ENCODE data around the gene WDR1.

Gene WDR1

DNA sequence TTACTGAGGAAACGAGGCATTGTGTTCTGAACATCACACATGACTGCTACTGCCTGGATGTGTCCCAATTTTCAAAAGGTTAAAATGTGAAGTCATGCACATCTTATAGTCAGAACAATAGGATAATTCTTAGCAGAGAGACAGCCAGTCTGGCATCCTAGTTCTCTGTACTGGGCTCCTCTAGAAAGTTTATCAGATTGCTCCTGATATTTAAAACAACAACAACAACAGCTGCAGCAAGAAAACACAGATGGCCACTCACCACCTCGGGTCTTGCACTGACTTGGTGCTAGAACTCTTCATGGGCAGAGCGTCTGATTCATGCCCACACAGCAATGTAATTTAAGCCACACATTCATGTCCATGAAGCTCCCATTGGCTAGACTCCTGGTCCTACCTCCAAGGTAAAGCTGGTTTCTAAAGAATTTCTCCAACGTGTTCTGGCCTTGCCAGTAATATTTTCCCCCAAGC is 62.0 kb downstream of the WDR1 start:
- H3K9ac ChIP-seq (ENCODE audit: low read depth, low read length): no peak overlapping the region

DNA sequence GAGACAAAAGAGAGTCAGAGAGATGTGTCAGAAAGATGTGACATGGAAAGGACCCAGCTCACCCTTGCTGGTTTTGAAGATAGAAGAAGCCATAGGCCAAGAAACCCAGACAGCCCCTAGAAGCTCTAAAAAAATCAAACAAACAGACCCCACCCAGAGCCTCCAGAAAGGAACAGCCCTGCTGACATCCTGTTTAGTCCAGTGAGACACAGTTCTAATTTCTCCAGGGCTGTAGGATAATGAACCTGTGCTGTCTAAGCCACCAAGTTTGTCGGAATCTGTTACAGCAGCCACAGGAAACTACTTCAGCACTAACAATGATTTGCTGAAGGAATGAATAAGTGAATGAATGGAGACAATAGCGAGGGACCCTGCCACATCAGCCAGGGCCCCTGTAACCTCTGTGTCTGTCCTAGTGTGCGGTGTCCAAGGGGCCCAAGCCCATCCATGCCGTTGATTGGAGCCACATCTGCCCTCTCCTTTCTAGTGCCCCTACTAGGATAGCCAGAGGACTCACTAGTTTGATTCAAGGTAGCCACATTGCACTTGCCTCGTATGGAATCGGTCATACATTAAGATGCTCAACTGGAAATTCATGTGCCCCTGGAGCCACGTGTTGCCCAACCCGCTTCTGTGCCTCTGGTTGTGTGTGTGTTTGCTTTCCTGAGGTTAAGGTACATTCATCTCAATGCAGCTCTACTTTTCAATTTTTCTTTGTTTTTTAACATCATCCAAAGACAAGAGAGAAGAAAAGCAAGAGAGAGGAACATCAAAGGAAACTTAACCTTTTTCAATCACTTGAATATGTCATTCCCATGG is 62.8 kb downstream of the WDR1 start:
- Histone ChIP-seq H3K4me3 (ENCODE audit: low read length) (no peak overlapping the region), H3K27ac (ENCODE audit: low read depth, low read length) (no peak overlapping the region), H3K36me3 (ENCODE audit: insufficient read depth, low read length) (no peaks in the 10 kb centered on the region), H3K4me1 (ENCODE audit: insufficient read depth, low read length) (peaks cover 14% of the 10 kb centered on the region), H3K27me3 (ENCODE audit: insufficient read depth, low read length) (no peaks in the 10 kb centered on the region), H3K9ac (ENCODE audit: low read depth, low read length) (no peak overlapping the region), H3K9me3 (ENCODE audit: insufficient read depth, low read depth, low read length) (no peaks in the 10 kb centered on the region)
- 91% methylated on average over 7 of the region's 8 CpGs for WGBS

More for the DNA sequence above, 62.0 kb downstream of the WDR1 start:
- H3K4me1 ChIP-seq (ENCODE audit: insufficient read depth, low read length): peaks cover 14% of the 10 kb centered on the region
- H3K36me3 ChIP-seq (ENCODE audit: insufficient read depth, low read length): no peaks in the 10 kb centered on the region
- H3K27ac ChIP-seq (ENCODE audit: low read depth, low read length): no peak overlapping the region
- no peaks in the 10 kb centered on the region for H3K9me3 ChIP-seq (ENCODE audit: insufficient read depth, low read depth, low read length)
- no peaks in the 10 kb centered on the region for H3K27me3 ChIP-seq (ENCODE audit: insufficient read depth, low read length)
- no peak overlapping the region for H3K4me3 ChIP-seq (ENCODE audit: low read length)
- 90% methylated on average over 4 of the region's 4 CpGs for WGBS

DNA sequence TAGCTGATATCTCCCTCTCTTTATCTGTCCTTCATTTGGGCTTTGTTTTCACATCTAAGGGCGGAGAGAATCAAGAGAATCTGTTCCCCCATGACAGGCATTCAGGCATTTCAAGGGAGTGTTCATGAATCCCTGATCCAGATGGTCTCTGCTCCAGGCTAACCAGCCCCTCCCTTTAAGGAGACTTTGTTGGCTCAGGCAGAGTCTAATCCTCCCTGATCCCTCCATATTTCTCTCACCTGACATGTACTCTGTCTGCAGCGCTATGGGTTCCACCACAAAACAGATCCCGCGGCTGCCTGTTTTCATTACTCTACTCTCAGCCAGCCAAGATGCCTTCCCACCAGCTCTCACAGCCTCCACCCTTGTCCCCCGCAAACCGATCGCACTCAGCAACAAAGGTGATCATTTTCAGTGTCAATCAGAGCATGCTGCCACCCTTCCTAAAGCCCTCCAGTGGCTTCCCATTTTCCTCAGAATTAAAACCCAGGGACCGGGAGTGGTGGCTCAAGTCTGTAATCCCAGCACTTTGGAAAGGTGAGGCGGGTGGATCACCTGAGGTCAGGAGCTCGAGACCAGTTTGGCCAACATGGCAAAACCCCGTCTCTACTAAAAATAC is 65.0 kb downstream of the WDR1 start:
- H3K36me3 ChIP-seq (ENCODE audit: insufficient read depth, low read length): no peaks in the 10 kb centered on the region
- peaks cover 14% of the 10 kb centered on the region for H3K4me1 ChIP-seq (ENCODE audit: insufficient read depth, low read length)
- H3K9ac ChIP-seq (ENCODE audit: low read depth, low read length): no peak overlapping the region
- H3K27ac ChIP-seq (ENCODE audit: low read depth, low read length): no peak overlapping the region
- no peaks in the 10 kb centered on the region for H3K27me3 ChIP-seq (ENCODE audit: insufficient read depth, low read length)
- H3K9me3 ChIP-seq (ENCODE audit: insufficient read depth, low read depth, low read length): no peaks in the 10 kb centered on the region
- 86% methylated on average over 11 of the region's 11 CpGs for WGBS
- H3K4me3 ChIP-seq (ENCODE audit: low read length): no peak overlapping the region

DNA sequence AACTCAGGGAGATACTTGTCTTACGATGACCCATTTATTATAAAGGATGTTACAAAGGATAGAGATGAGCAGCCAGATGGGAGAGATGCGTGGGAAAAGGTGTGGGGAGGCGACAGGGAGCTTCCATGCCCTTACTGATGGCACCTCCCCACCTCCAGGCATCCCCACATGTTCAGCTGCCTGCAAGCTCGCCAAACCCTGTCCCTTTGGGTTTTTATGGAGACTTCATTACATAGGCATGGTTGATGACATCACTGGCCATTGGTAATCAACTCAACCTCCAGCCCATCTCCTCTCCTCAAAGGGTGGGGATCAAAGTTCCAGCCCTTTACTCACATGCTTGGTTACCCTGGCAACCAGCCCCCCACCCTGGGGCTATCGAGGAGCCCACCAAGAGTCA is 65.9 kb downstream of the WDR1 start:
- Histone ChIP-seq H3K9ac (ENCODE audit: low read depth, low read length) (no peak overlapping the region), H3K27me3 (ENCODE audit: insufficient read depth, low read length) (no peaks in the 10 kb centered on the region), H3K4me1 (ENCODE audit: insufficient read depth, low read length) (peaks cover 14% of the 10 kb centered on the region), H3K4me3 (ENCODE audit: low read length) (no peak overlapping the region), H3K27ac (ENCODE audit: low read depth, low read length) (no peak overlapping the region), H3K36me3 (ENCODE audit: insufficient read depth, low read length) (no peaks in the 10 kb centered on the region), H3K9me3 (ENCODE audit: insufficient read depth, low read depth, low read length) (no peaks in the 10 kb centered on the region)
- WGBS: 90% methylated on average over 5 of the region's 5 CpGs

DNA sequence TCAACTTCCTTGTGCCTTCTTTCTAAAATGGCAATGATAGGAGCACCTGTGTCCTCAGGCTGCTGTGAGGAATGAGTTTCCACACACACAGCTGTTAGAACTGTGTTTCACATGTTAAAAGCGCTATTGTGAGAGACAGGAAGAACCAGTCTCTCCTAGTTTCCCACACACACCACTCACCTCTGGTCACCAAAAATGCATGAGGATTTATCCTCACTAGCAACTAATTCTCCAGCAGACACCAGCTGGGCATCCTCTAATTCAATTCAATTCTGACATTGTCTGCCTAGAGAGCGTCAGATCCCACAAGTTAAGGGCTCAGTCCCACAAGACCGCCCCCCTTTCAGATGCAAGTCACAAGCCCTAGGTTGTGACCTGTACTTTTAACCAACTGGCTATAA is 66.3 kb downstream of the WDR1 start:
- Histone ChIP-seq H3K9ac (ENCODE audit: low read depth, low read length) (no peak overlapping the region), H3K9me3 (ENCODE audit: insufficient read depth, low read depth, low read length) (no peaks in the 10 kb centered on the region), H3K4me3 (ENCODE audit: low read length) (no peak overlapping the region), H3K36me3 (ENCODE audit: insufficient read depth, low read length) (no peaks in the 10 kb centered on the region), H3K4me1 (ENCODE audit: insufficient read depth, low read length) (peaks cover 14% of the 10 kb centered on the region), H3K27me3 (ENCODE audit: insufficient read depth, low read length) (no peaks in the 10 kb centered on the region), H3K27ac (ENCODE audit: low read depth, low read length) (no peak overlapping the region)
- 72% methylated on average over 3 of the region's 3 CpGs for WGBS

DNA sequence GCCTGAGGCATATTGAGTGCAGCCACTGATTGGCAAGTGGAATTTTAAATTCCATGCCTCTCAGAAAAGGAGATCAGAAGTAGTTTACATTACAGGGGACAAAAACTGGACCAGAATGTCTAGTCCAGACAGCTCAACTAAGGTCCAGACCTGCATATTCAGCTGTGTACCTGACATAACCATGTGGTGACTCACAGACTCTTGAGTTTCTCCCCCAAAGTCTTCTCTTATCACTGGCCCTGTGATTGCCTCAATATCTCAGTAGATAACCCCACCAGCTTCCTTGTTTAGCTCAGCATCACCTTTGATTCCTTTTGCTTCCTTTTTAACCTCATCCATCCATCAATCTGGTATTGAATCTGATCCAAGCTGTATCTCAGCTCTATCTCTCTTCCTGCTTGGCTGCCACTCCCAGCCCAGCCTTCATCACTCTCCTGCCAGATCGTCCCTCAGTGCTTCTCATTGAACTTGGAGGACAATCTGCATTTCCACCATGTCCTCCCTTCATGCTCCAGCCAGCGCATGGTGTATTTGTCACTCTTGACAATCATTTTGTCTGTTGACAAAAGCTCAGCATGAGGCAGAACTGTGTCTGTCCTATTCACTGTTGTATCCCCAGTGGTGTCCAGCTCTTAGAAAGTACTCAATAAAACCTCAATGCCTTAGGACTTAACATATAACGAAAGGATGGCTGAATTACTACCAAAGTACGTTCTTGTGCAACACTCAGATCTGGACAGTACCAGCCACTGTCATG is 67.5 kb downstream of the WDR1 start:
- H3K4me1 ChIP-seq (ENCODE audit: insufficient read depth, low read length): peaks cover 14% of the 10 kb centered on the region
- H3K9ac ChIP-seq (ENCODE audit: low read depth, low read length): no peak overlapping the region
- no peak overlapping the region for H3K27ac ChIP-seq (ENCODE audit: low read depth, low read length)
- 88% methylated on average over 4 of the region's 4 CpGs for WGBS
- no peaks in the 10 kb centered on the region for H3K9me3 ChIP-seq (ENCODE audit: insufficient read depth, low read depth, low read length)
- H3K4me3 ChIP-seq (ENCODE audit: low read length): no peak overlapping the region
- no peaks in the 10 kb centered on the region for H3K36me3 ChIP-seq (ENCODE audit: insufficient read depth, low read length)
- H3K27me3 ChIP-seq (ENCODE audit: insufficient read depth, low read length): no peaks in the 10 kb centered on the region

DNA sequence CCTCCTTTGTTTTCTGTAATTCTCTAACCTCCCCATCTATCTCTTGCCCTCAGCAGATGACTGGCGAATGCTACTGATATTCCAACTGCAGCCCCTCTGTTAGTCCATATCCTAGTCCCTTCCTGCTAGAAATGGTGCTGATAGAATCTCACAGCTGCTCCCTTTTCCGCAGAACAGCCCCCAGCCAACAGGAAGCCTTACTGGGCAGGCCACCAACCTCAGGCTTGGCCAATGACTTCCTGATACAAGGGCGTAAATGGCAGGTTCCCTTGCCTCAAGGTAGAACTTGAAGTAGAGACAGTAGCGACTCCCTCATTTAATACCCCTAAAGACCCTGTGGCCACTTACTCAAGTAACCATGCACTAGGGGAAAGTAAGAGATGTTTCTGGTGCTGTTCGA is 68.6 kb downstream of the WDR1 start:
- peaks cover 14% of the 10 kb centered on the region for H3K4me1 ChIP-seq (ENCODE audit: insufficient read depth, low read length)
- H3K36me3 ChIP-seq (ENCODE audit: insufficient read depth, low read length): no peaks in the 10 kb centered on the region
- H3K9ac ChIP-seq (ENCODE audit: low read depth, low read length): no peak overlapping the region
- no peak overlapping the region for H3K4me3 ChIP-seq (ENCODE audit: low read length)
- 97% methylated on average over 5 of the region's 5 CpGs for WGBS
- H3K27me3 ChIP-seq (ENCODE audit: insufficient read depth, low read length): no peaks in the 10 kb centered on the region
- no peak overlapping the region for H3K27ac ChIP-seq (ENCODE audit: low read depth, low read length)
- no peaks in the 10 kb centered on the region for H3K9me3 ChIP-seq (ENCODE audit: insufficient read depth, low read depth, low read length)

DNA sequence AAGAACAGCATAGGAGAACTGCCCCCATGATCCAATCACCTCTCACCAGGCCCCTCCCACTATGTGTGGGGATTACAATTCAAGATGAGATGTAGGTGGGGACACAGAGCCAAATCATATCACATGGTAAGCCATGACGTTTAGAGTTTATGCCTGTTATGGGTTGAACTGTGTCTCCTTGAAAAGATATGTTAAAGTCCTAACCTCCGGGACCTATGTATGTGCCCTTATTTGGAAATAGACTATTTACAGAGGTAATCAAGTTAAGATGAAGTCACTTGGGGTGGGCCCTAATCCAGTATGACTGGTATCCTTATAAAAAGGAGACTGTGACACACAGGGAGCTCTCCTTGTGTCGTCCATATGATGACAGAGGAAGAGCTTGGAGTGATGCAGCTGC is 70.1 kb downstream of the WDR1 start:
- H3K9ac ChIP-seq (ENCODE audit: low read depth, low read length): no peak overlapping the region
- peaks cover 14% of the 10 kb centered on the region for H3K4me1 ChIP-seq (ENCODE audit: insufficient read depth, low read length)
- no peak overlapping the region for H3K4me3 ChIP-seq (ENCODE audit: low read length)
- WGBS: 90% methylated on average over 3 of the region's 3 CpGs
- H3K36me3 ChIP-seq (ENCODE audit: insufficient read depth, low read length): no peaks in the 10 kb centered on the region
- H3K27me3 ChIP-seq (ENCODE audit: insufficient read depth, low read length): no peaks in the 10 kb centered on the region
- H3K27ac ChIP-seq (ENCODE audit: low read depth, low read length): no peak overlapping the region
- H3K9me3 ChIP-seq (ENCODE audit: insufficient read depth, low read depth, low read length): peaks cover 6% of the 10 kb centered on the region; the same call in 1 of the 2 replicates

DNA sequence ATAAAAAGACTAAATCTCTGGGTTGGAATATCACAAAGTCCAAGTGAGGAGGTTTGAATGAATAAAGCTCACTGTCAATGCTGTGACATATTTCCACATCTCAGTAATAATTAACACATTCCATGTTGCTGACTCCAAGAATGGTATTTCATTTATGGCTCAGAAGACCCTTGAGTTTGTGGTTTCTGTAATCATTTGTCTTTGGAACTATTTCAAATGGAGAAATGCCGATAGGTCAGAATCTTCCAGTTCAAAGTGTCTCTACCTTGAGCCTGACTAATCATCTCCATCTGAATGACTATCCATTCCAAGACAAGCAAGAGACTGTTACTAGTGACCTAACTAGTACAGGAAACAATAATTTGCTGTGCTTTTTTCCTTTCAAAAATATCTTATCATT is 71.1 kb downstream of the WDR1 start:
- WGBS: 100% methylated on average over 1 of the region's 1 CpG
- Histone ChIP-seq H3K4me1 (ENCODE audit: insufficient read depth, low read length) (peaks cover 7% of the 10 kb centered on the region), H3K27ac (ENCODE audit: low read depth, low read length) (no peak overlapping the region), H3K27me3 (ENCODE audit: insufficient read depth, low read length) (no peaks in the 10 kb centered on the region), H3K9ac (ENCODE audit: low read depth, low read length) (no peak overlapping the region), H3K9me3 (ENCODE audit: insufficient read depth, low read depth, low read length) (peaks cover 6% of the 10 kb centered on the region; the same call in 1 of the 2 replicates), H3K36me3 (ENCODE audit: insufficient read depth, low read length) (no peaks in the 10 kb centered on the region), H3K4me3 (ENCODE audit: low read length) (no peak overlapping the region)

DNA sequence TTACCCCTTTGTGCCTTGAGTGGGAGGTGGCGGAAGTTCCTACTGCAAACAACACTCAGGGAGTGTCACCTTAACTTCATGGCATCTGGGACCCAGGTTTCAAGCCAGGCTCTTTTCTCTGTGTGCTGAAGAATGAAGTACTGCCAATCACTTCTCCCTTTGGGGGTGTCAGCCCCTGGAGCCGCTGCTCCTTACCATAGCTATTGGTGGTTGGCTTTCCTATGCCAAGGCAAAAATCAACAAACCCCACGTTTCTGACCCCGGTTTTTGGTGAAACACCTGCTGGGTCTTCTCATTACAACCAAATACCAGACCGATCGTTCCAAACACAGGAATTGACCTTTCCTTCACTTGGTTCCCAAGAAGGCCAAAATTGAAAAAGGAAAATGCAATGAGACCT is 75.6 kb downstream of the WDR1 start:
- Histone ChIP-seq H3K9me3 (ENCODE audit: insufficient read depth, low read depth, low read length) (peaks cover 6% of the 10 kb centered on the region; the same call in 1 of the 2 replicates), H3K27me3 (ENCODE audit: insufficient read depth, low read length) (no peaks in the 10 kb centered on the region), H3K36me3 (ENCODE audit: insufficient read depth, low read length) (no peaks in the 10 kb centered on the region), H3K9ac (ENCODE audit: low read depth, low read length) (no peak overlapping the region), H3K4me1 (ENCODE audit: insufficient read depth, low read length) (no peaks in the 10 kb centered on the region), H3K27ac (ENCODE audit: low read depth, low read length) (no peak overlapping the region), H3K4me3 (ENCODE audit: low read length) (no peak overlapping the region)
- 81% methylated on average over 6 of the region's 6 CpGs for WGBS

Measured in HUES64 (cell line).